Measurements from ENCODE around the gene KCNK10. TPM values are rescaled to one million over a fixed set of nuclear protein-coding genes. Genes with fewer than 3 reads are reported as not detected.

The KCNK10 gene
- polyA plus RNA-seq, 2 of the 4 experiments (the other 2 are of a cell fraction): not detected

GRCh38 chr14:88146881-88147649, 176.0 kb downstream of the KCNK10 start:
- no peak overlapping the region for H3K27ac ChIP-seq
- ChIA-PET CTCF (no interaction called here), POLR2A (no interaction called here)
- no peak for DNase-seq (ENCODE audit: low read depth in 1 of 2, low spot score in 1 of 2)
- ATAC-seq: no peak
- WGBS (ENCODE audit: missing lambda C conversion rate): 32% methylated on average over 5 of the region's 8 CpGs
- no peak overlapping the region for H3K4me3 ChIP-seq
- H3K4me1 ChIP-seq: no peaks in the 10 kb centered on the region
- H3K4me2 ChIP-seq: no peak overlapping the region
- no peak for FAIRE-seq
- H3K9me3 ChIP-seq: no peaks in the 10 kb centered on the region
- TF ChIP-seq SREBF2 (IDR thresholded peaks at IDR 0.05) (no peak), MYC (IDR thresholded peaks at IDR 0.05; ENCODE audit: borderline replicate concordance, low read length) (no peak), CBX2 (IDR thresholded peaks at IDR 0.05; ENCODE audit: borderline replicate concordance, low read depth) (no peak), HEYL (CRISPR knock-in tag; IDR thresholded peaks at IDR 0.05) (no peak), TFCP2L1 (CRISPR knock-in tag; IDR thresholded peaks at IDR 0.05) (no peak), FOSB (CRISPR knock-in tag; IDR thresholded peaks at IDR 0.05) (no peak), GATA3 (IDR thresholded peaks at IDR 0.05; ENCODE audit: borderline replicate concordance) (no peak), ZNF302 (CRISPR knock-in tag; IDR thresholded peaks at IDR 0.05) (no peak), PHF8 (IDR thresholded peaks at IDR 0.05; ENCODE audit: borderline replicate concordance, low read depth) (no peak), FOXS1 (CRISPR knock-in tag; IDR thresholded peaks at IDR 0.05) (no peak), TP53 (CRISPR knock-in tag; IDR thresholded peaks at IDR 0.05) (no peak), REST (IDR thresholded peaks at IDR 0.05) (no peak), E2F6 (IDR thresholded peaks at IDR 0.05; ENCODE audit: borderline replicate concordance, low read depth) (no peak), ATOH8 (CRISPR knock-in tag; IDR thresholded peaks at IDR 0.05; ENCODE audit: low read depth) (no peak), MAFK (IDR thresholded peaks at IDR 0.05; ENCODE audit: partially characterized antibody) (no peak), JUN (IDR thresholded peaks at IDR 0.05) (no peak)

GRCh38 chr14:88143810-88144209, 179.3 kb downstream of the KCNK10 start:
- Histone ChIP-seq H3K4me2 (no peak overlapping the region), H3K4me1 (no peaks in the 10 kb centered on the region), H3K9me3 (no peaks in the 10 kb centered on the region), H3K27ac (no peak overlapping the region), H3K4me3 (no peak overlapping the region)
- TF ChIP-seq MAZ (IDR thresholded peaks at IDR 0.05; ENCODE audit: borderline replicate concordance, low read depth, low read length): no peak
- TF ChIP-seq RAD21 (conservative IDR thresholded peaks at IDR 0.05 in 1 of 2, IDR thresholded peaks at IDR 0.05 in 1 of 2): 0 out of 5 replicates have a peak, but pooled peaks of 1 of the 2 experiments have one; percentile 6
- ATAC-seq (no peak), DNase-seq (ENCODE audit: low read depth in 1 of 2, low spot score in 1 of 2) (no peak), FAIRE-seq (no peak)
- 45% methylated on average over 2 of the region's 2 CpGs for WGBS (ENCODE audit: missing lambda C conversion rate)
- ChIA-PET CTCF (no interaction called here), POLR2A (no interaction called here)
